ENCODE measurements around the gene C16orf95. TPM values are rescaled to one million over a fixed set of nuclear protein-coding genes. Genes with fewer than 3 reads are reported as not detected.

The C16orf95 gene
- total and polyA plus RNA-seq, 2 experiments from 2014 or later = 4.7 to 6.6 TPM

DNA sequence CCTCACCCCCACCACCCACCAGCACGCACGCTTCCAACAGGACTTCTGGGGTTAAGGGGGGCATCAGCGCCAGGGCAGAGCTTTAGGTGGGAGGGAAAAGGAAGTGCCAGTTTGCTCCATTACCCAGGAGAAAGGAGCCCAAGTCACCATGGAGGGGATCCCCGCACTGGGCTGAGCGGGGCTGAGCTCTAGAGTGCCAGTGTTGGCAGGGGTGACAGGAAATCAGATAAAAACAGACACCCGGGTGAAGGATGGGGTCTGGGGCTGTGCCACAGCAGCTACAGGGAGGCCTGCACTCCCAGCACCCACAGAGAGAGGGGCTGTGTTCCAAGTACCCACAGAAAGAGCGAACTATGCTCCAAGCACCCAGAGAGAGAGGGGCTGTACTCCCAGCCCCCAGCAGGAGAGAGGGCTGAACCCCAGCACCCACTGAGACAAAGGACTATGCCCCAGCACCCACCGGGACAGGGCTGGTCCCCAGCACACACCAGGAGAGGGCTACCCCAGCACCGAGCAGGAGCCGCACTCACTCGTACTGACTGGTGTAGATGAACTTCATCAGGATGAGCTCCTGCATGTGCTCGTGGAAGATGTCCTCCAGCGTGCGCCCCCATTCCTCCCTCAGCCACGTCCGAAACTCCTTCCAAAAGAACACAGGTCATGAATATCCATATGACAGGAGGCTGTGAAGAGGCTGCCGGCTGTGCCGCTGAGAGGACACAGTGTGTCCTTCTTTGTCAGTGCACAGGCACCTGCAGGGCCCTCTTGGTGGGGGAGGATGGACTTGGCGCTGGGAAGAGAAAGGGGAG is 18.6 kb upstream of the C16orf95 start:
- Histone ChIP-seq H3K9me3 (ENCODE audit: low read depth) (no peaks in the 10 kb centered on the region), H3K9me2 (replicated peaks; ENCODE audit: insufficient read depth) (no peaks in the 10 kb centered on the region), H4K20me1 (ENCODE audit: insufficient read depth, poor library complexity, severe bottlenecking) (no peaks in the 10 kb centered on the region), H3K4me1 (ENCODE audit: insufficient read depth) (no peaks in the 10 kb centered on the region), H3K79me2 (no peaks in the 10 kb centered on the region), H3K36me3 (replicated peaks; ENCODE audit: insufficient read depth, low read depth) (no peaks in the 10 kb centered on the region), H3K4me3 (no peak overlapping the region), H3K4me2 (no peak overlapping the region), H2AFZ (no peak overlapping the region), H3K27me3 (no peaks in the 10 kb centered on the region), H3K27ac (no peak overlapping the region)
- DNase-seq (ENCODE audit: low spot score) = no peak
- TF ChIP-seq EZH2phosphoT487 (IDR thresholded peaks at IDR 0.05; ENCODE audit: low read depth, severe bottlenecking, unreplicated experiment) (no peak), CTCF (IDR thresholded peaks at IDR 0.05; ENCODE audit: poor library complexity) (no peak), EZH2 (IDR thresholded peaks at IDR 0.05; ENCODE audit: borderline replicate concordance) (no peak)
- WGBS (ENCODE audit: low lambda C conversion rate, missing lambda C conversion rate) = 93% methylated on average over 17 of the region's 19 CpGs

DNA sequence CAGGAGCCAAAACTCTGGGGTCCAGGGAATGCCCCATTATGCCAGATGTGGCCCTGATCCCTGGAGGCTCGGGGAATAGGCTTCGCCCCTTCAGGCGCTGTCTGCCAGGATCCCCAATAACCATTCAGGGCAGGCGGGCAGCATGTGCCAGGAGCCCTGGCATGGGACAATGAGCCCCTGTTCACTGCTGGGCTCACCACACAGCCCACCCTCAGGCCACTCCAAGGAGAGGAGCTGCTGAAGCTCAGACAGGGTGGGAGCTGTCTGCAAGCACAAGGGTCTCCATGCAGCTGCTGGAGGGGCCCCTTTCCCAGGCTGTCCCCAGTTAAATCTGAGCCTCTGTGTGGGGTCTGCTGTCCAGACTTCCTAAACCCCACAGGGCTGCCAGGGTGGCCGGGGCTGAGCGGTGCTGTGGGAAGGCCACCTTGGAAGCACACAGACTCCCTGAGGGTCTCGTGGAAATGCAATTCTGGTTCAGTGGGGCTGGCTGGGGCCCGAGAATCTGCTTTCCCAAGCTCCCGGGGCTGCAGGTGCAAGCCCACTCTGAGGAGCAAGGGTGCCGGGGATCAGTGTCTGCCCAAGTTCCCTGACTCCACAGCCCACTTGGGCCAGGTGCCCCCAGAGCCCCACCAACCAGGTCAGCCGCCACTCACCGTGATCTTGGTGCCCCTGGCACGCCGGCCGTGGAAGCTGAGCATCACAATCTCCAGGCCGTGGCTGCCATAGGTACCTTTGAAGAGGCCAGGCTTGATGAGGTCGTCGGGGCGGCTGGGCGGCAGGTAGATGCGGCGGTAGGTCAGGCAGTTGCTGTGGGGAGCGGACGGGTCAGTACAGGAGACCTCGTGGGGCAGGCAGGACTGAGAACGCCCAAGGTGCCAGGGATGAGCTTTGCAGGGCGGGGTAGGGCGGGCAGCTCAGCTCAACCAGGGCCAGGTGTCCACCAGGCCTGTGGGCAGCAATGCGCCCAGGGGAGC is 17.7 kb upstream of the C16orf95 start:
- no peak for TF ChIP-seq EZH2phosphoT487 (IDR thresholded peaks at IDR 0.05; ENCODE audit: low read depth, severe bottlenecking, unreplicated experiment)
- no peak for TF ChIP-seq CTCF (IDR thresholded peaks at IDR 0.05; ENCODE audit: poor library complexity)
- no peak for TF ChIP-seq EZH2 (IDR thresholded peaks at IDR 0.05; ENCODE audit: borderline replicate concordance)
- Histone ChIP-seq H3K4me2 (no peak overlapping the region), H3K36me3 (replicated peaks; ENCODE audit: insufficient read depth, low read depth) (no peaks in the 10 kb centered on the region), H3K4me3 (no peak overlapping the region), H4K20me1 (ENCODE audit: insufficient read depth, poor library complexity, severe bottlenecking) (no peaks in the 10 kb centered on the region), H3K27ac (no peak overlapping the region), H3K79me2 (no peaks in the 10 kb centered on the region), H3K4me1 (ENCODE audit: insufficient read depth) (no peaks in the 10 kb centered on the region), H3K9me2 (replicated peaks; ENCODE audit: insufficient read depth) (no peaks in the 10 kb centered on the region), H3K27me3 (no peaks in the 10 kb centered on the region), H2AFZ (no peak overlapping the region), H3K9me3 (ENCODE audit: low read depth) (no peaks in the 10 kb centered on the region)
- no peak for DNase-seq (ENCODE audit: low spot score)
- WGBS (ENCODE audit: low lambda C conversion rate, missing lambda C conversion rate) = 93% methylated on average over 26 of the region's 29 CpGs

DNA sequence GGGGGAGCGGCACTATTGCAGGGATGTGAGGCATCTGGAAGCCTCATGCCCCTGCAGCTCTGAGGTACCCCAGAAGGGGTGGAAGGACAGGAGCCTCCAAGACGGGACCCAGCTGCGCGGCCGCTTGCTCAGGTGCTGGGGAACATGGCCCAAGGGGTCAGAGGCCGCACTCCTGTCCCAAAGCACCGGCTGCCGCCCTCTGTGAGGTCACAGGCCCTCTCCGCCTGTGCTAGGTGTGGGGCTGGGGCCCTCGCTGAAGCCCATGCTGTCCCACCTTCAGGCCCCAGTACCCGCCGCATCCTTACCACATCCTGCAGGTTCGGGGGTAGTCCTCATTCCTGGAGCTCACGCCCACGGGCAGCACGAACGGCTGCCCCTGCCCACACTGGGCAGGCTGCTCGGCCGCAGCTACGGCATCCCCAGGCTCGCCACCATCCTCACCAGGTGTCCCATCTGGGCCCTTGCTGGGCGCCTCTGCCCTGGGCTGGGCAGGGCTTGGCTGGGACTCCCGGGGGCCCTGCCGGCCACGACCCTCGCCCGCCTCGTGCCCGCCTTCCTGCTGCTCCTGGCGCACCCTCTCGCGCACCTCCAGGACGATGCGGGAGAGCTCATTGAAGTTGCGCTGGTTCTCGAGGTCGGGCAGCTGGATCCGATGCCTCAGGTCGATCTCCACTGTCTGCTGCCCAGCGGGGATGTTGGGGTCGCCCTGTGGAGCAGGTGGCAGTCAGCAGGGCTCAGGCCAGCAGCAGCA is 16.6 kb upstream of the C16orf95 start:
- Histone ChIP-seq H3K9me3 (ENCODE audit: low read depth) (no peaks in the 10 kb centered on the region), H3K4me1 (ENCODE audit: insufficient read depth) (no peaks in the 10 kb centered on the region), H2AFZ (no peak overlapping the region), H3K27ac (no peak overlapping the region), H4K20me1 (ENCODE audit: insufficient read depth, poor library complexity, severe bottlenecking) (no peaks in the 10 kb centered on the region), H3K79me2 (no peaks in the 10 kb centered on the region), H3K4me3 (no peak overlapping the region), H3K9me2 (replicated peaks; ENCODE audit: insufficient read depth) (no peaks in the 10 kb centered on the region), H3K36me3 (replicated peaks; ENCODE audit: insufficient read depth, low read depth) (no peaks in the 10 kb centered on the region), H3K4me2 (no peak overlapping the region), H3K27me3 (no peaks in the 10 kb centered on the region)
- TF ChIP-seq EZH2 (IDR thresholded peaks at IDR 0.05; ENCODE audit: borderline replicate concordance) = no peak
- no peak for TF ChIP-seq EZH2phosphoT487 (IDR thresholded peaks at IDR 0.05; ENCODE audit: low read depth, severe bottlenecking, unreplicated experiment)
- TF ChIP-seq CTCF (IDR thresholded peaks at IDR 0.05; ENCODE audit: poor library complexity) = no peak
- WGBS (ENCODE audit: low lambda C conversion rate, missing lambda C conversion rate) = 96% methylated on average over 41 of the region's 41 CpGs
- no peak for DNase-seq (ENCODE audit: low spot score)

All from hepatocyte (in vitro differentiated cells).